Right renal pelvis (tissue), 4 donors: ENCODE measurements around the gene CDK15. TPM values are rescaled to one million over a fixed set of nuclear protein-coding genes. Genes with fewer than 3 reads are reported as not detected.
"Not testable (repeated sequence)": the region's sequence is repeated elsewhere in the genome, so short reads cannot be mapped to it uniquely, and the experiment has no call there.

Source experiments
- DNase-seq, 4 donors: peaks; one replicate each; pipeline ENCODE4 v3.0.0-alpha.2; 2013; ENCODE audit warnings: low read depth in 4 of 4, low spot score in 3 of 4, missing footprints in 1 of 4
- polyA plus RNA-seq, 4 donors: library from polyadenylated mRNA; unstranded; fragments of 120-200 nt; gene quantifications; one replicate each; pipeline ENCODE4 v1.2.1, GENCODE V29; 2013; ENCODE audit not compliant: insufficient read length in 4 of 4

CDK15 gene
- polyA plus RNA-seq, result 1 to 10 TPM in 3 of 4 donors, under 1 TPM in 1; 0.99 to 1.3 (median 1.1) TPM

- peak; percentile 18 to 40 (median 39) for DNase-seq
Observed at GRCh38 chr2:201806442-201807170, at the start of gene CDK15. TSS of gene CDK15 (plus strand) at chr2:201806537. CDS start at chr2:201806665, 128 bp downstream.

- peak in 1 of 4 donors; percentile 6 for DNase-seq
Observed at GRCh38 chr2:201758234-201758633, 48.1 kb upstream of the CDK15 start.

GRCh38 chr2:201758873-201759272 is 47.5 kb upstream of the CDK15 start:
- no peak for DNase-seq

- no peak for DNase-seq
Observed at GRCh38 chr2:201759567-201759966, 46.8 kb upstream of the CDK15 start.

GRCh38 chr2:201761101-201761500 is 45.2 kb upstream of the CDK15 start:
- no peak for DNase-seq

GRCh38 chr2:201764469-201764868 is 41.9 kb upstream of the CDK15 start:
- DNase-seq, result not testable (repeated sequence)

GRCh38 chr2:201765799-201766198 is 40.5 kb upstream of the CDK15 start:
- DNase-seq, result no peak

GRCh38 chr2:201768918-201769317 is 37.4 kb upstream of the CDK15 start:
- DNase-seq, result no peak

- no peak for DNase-seq
Observed at GRCh38 chr2:201769666-201770373, 36.5 kb upstream of the CDK15 start.

- DNase-seq, result no peak
Observed at GRCh38 chr2:201773990-201774389, 32.3 kb upstream of the CDK15 start.

- no peak for DNase-seq
Observed at GRCh38 chr2:201774546-201774945, 31.8 kb upstream of the CDK15 start.

GRCh38 chr2:201775326-201775725 is 31.0 kb upstream of the CDK15 start:
- DNase-seq, result no peak

- no peak for DNase-seq
Observed at GRCh38 chr2:201777043-201777442, 29.3 kb upstream of the CDK15 start.

GRCh38 chr2:201777869-201778268 is 28.5 kb upstream of the CDK15 start:
- no peak for DNase-seq

- no peak for DNase-seq
Observed at GRCh38 chr2:201779901-201780673, 26.2 kb upstream of the CDK15 start.

- peak; percentile 93 to 97 (median 96) for DNase-seq
Observed at GRCh38 chr2:201780674-201781493, 25.5 kb upstream of the CDK15 start, which contains the start of gene ALS2. TSS of gene ALS2 (minus strand) at chr2:201780933. CDS start at chr2:201768885, 12,048 bp downstream.

- DNase-seq, result peak in 1 of 4 donors; percentile 27
Observed at GRCh38 chr2:201781557-201782051, 24.7 kb upstream of the CDK15 start.

GRCh38 chr2:201784563-201784962 is 21.8 kb upstream of the CDK15 start:
- DNase-seq, result no peak

GRCh38 chr2:201785135-201785534 is 21.2 kb upstream of the CDK15 start:
- no peak for DNase-seq

GRCh38 chr2:201786471-201786870 is 19.9 kb upstream of the CDK15 start:
- no peak for DNase-seq
